Measurements from ENCODE around the gene RBBP8NL.
"Not testable (repeated sequence)": the region's sequence is repeated elsewhere in the genome, so short reads cannot be mapped to it uniquely, and the experiment has no call there.

Gene RBBP8NL

GRCh38 chr20:62390317-62391164 is 36.8 kb downstream of the RBBP8NL start:
- no peak for FAIRE-seq

GRCh38 chr20:62389601-62390087 is 37.7 kb downstream of the RBBP8NL start:
- FAIRE-seq = no peak

- FAIRE-seq = no peak
These were observed 38.3 kb downstream of the RBBP8NL start for GRCh38 chr20:62388839-62389600.

GRCh38 chr20:62387933-62388635 is 39.3 kb downstream of the RBBP8NL start:
- no peak for FAIRE-seq

- no peak for FAIRE-seq
These were observed 40.0 kb downstream of the RBBP8NL start for GRCh38 chr20:62387219-62387913.

GRCh38 chr20:62386383-62387218 is 40.7 kb downstream of the RBBP8NL start, which contains the start of gene RPS21:
Gene RPS21 (plus strand): TSS chr20:62387103. CDS start chr20:62387339, 236 bp downstream.
- FAIRE-seq = no peak

GRCh38 chr20:62382306-62383198 is 44.8 kb downstream of the RBBP8NL start:
- FAIRE-seq = no peak

- no peak for FAIRE-seq
These were observed 45.5 kb downstream of the RBBP8NL start for GRCh38 chr20:62381842-62382241.

- FAIRE-seq = no peak
These were observed 46.0 kb downstream of the RBBP8NL start for GRCh38 chr20:62381202-62381797.

GRCh38 chr20:62378215-62378614 is 49.1 kb downstream of the RBBP8NL start:
- no peak for FAIRE-seq

GRCh38 chr20:62377615-62378178 is 49.6 kb downstream of the RBBP8NL start:
- FAIRE-seq = no peak

- no peak for FAIRE-seq
These were observed 50.3 kb downstream of the RBBP8NL start for GRCh38 chr20:62377064-62377461.

- no peak for FAIRE-seq
These were observed 51.0 kb downstream of the RBBP8NL start for GRCh38 chr20:62376112-62377063.

- no peak for FAIRE-seq
These were observed 52.8 kb downstream of the RBBP8NL start for GRCh38 chr20:62374331-62375152.

GRCh38 chr20:62373631-62374179 is 53.6 kb downstream of the RBBP8NL start:
- FAIRE-seq = not testable (repeated sequence)

- no peak for FAIRE-seq
These were observed 55.0 kb downstream of the RBBP8NL start for GRCh38 chr20:62372042-62372993.
